Activated CD8-positive, alpha-beta memory T cell treated with anti-CD3 and anti-CD28 coated beads for 24 hours (primary cell): ENCODE data around the gene UBR1.
"Not testable (repeated sequence)": the region's sequence is repeated elsewhere in the genome, so short reads cannot be mapped to it uniquely, and the experiment has no call there.

Source experiments
- DNase-seq: peaks from one replicate; pipeline ENCODE4 v3.0.0-alpha.2; 2020

UBR1 gene

GRCh38 chr15:42903388-42904324 lies 202.2 kb downstream of the UBR1 start:
- DNase-seq: no peak

DNA sequence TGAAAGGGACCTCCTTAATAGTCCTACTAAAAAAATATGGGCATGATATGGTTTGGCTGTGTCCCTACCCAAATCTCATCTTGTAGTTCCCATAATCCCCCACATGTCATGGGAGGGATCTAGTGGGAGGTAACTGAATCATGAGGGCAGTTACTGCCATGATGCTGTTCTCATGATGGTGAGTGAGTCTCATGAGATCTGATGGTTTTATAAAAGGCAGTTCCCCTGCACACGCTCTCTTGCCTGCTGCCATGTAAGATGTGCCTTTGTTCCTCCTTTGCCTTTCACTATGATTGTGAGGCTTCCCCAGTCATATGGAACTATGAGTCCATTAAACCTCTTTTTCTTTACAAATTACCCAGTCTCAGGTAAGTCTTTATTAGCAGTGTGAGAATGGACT lies 211.9 kb downstream of the UBR1 start:
- not testable (repeated sequence) for DNase-seq
